RPMI8226 (cell line): ENCODE data around the gene KRT80.

Experiments
- DNase-seq: peaks from one replicate; pipeline ENCODE4 v3.0.0-alpha.2; 2015

Gene KRT80

DNA sequence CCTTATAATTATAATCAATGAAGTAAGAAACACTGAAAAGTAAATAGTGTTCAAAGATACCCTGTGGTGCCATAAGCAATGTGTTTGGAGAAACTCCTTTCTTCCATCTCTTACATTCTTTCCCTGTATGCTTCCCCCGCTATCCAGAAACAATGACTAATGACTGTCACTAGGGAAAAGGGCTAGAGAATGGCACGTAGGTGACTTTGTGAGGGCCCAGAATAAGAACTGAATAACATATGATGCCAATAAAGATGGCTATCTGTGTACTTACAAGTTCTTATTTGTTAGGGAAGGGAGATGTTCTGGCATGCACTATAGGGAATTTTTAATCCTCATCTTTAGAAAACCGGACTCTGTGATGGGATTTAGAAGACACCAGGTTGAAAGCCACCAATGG, 36.6 kb upstream of the KRT80 start:
- DNase-seq: no peak

DNA sequence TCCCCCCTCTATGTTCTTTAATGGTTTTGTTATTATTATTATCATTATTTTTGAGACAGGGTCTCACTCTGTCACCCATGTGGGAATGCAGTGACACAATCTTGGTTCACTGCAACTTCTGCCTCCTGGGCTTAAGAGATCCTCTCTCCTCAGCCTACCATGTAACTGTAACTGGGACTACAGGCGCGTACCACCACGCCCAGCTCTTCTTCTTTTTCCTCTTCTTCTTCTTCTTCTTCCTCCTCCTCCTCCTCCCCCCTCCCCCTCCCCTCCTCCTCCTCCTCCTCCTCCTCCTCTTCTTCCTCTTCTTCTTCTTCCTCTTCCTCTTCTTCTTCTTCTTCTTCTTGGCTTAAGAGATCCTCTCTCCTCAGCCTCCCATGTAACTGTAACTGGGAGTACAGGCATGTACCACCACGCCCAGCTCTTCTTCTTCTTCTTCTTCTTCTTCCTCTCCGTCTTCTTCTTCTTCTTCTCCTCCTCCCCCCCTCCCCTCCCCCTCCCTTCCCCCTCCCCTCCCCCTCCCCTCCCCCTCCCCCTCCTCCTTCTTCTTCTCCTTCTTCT, 35.9 kb upstream of the KRT80 start:
- no peak for DNase-seq

DNA sequence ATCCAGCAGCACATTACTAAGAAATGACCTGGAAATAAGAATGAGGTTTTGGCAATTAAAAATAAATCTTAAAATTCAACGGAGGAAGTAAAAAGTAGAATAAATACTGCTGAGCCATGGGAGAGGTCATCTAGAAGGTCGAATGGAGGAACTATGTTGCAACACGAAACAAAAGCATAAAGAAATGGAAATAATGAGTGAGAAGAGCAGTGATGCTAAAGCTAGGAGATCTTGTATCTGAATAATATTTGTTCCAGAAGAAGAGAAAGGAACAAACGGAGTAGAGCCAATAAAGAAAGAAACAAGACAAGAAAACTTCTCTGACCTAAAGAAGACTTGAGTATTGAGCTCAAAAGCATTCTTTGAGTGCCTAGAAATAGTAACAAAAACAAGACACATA, 34.6 kb upstream of the KRT80 start:
- no peak for DNase-seq

DNA sequence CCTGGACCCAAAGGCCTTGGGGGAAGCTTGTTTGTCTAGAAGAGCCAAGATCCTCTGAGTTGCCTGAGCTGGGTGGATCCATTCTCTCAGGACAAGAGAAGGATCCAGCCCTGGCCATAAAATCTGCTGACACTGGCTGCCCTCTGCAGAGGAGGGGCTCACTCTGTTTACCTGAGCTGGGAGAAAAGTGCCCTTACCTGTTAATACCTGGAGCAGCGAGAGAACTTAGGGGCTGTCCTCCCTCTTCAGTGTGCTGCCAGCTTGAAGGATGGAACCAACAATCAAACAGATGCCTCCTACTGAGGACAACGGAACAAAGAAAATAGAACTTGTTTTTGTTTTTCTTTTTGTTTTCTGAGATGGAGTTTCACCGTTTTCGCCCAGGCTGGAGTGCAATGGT, 33.9 kb upstream of the KRT80 start:
- no peak for DNase-seq

DNA sequence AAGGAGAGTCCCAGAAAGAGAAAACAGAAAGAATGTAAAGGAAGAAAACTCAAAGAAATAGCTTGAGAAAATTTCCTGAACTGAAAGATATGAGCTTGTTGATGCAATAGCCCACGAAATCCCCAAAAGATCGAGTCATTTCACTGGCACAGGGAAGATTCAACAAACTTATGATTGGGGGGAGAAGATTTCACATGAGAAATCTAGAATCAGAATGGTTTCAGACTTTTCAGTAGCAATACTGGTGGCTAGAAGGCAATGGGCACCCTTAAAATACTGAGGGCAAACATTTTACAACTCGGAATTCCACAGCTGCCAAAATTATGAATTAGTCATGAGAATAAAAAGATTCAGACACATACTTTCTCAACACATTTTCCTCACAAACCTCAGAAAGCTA, 32.3 kb upstream of the KRT80 start:
- DNase-seq: no peak

DNA sequence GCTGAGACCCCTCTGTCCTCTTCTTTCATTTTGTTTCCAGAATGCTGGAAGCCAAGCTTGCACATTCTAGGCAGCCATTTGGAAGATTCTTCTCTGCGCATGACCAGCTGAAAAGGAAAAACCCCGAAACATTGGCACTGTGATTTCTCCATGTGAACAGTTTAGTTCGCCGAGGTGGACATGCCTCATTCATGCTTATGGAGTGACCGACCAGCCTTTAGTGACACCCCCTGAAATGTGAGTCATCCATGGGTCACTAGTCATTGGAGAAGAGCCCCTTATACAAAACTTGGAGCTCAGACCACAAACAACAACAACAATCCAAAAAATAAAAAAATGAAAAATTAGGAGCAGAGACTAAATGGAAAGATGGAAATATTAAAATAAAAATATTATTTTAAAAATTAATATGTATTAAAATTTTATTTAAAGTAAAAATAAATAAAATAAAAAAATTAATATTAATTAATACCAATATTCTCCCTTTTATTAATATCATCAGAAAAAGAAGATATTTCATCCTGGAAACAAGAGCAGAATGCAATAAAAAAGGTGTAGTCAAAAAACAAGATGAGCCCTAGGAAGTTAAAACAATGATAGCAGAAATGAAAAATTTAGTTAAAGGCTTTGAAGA, 31.7 kb upstream of the KRT80 start:
- DNase-seq: no peak

DNA sequence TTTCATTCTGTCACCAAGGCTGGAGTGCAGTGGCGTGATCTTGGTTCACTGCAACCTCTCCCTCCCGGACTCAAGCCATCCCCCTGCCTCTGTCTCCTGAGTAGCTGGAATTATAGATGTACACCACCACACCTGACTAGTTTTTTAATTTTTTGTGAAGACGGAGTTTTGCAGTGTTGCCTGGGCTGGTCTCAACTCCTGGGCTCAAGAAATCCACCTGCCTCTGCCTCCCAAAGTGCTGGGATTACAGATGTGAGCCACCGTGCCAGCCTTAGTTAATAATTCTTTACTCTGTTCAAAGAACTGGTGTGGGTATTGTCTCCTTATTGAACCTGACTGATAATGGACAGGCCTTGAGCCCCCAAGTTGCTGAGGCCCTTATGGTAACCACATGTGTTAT, 30.9 kb upstream of the KRT80 start:
- no peak for DNase-seq

DNA sequence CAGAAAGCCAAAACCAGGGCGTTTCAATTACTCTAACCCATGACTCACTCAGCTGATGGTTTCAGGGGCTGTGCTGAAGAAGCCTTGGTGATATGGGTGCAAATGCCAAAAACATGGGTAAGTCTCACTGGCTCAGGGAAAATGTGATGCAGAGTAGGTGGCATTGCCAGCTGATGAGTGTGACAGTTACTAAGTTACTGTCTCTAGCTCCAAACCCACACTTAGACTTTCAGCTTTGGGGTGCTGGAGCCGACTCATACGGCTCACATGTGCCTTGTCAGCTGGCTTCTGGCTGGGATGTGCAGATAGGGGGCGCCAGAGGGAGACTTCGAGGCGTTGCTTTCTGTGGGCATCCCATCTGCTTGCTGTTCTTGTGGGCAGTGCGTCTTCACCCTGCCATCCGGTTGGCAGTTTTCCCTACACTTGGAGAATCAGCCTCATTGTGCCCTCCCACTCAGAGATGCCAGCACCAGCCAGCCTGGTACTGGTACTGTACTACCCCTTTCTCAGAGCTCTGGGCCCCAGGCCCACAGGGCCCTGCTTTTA, 30.2 kb upstream of the KRT80 start:
- peak; percentile 95 for DNase-seq

DNA sequence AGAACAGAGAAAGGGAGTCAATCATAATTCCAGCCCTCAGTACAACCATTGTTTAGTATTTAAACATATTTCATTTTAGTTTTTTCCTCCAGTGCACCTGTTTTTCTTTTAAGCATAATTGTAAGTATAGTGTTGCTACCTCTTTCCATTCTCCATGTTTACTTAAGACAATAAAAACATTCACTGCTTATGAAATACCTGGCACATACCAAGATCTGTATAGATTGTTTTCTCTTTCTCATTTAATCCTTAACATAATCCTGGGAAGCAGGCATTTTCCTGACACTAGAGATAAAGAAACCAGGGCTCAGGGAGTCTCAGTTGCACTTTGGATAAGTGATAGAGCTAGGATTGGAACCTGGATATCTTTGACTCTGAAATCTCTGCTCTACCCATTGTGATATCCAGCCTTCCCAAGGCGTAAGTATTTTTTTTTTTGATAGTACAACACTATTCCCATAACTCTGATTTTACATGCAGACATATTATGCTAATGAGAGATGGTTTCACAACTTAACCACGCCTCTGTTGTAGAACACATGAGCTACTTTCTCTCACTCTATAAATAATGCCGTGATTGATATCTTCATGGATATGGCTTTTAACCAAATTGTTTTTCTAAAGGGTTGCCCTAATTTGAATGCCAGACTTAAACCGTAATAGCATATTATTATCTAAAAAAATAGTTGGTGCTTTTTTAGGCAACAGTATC, 29.4 kb upstream of the KRT80 start:
- DNase-seq: no peak

DNA sequence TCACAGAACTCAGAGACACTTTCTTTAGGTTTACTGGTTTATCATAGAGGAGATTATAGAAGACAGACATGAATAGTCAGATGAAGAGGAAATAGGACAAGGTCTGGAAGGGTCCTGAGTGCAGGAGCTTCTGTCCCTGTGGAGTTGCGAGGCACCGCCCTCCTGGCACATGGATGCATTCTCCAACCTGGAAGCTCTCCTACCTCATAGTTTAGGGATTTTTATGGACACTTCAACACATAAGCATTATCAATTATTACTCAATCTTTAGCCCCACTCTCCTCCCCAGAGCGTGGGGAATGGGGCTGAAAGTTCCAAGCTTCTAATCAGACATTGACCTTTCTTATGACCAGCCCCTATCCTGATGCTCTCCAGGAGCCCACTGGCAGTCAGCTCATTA, 28.7 kb upstream of the KRT80 start:
- no peak for DNase-seq

DNA sequence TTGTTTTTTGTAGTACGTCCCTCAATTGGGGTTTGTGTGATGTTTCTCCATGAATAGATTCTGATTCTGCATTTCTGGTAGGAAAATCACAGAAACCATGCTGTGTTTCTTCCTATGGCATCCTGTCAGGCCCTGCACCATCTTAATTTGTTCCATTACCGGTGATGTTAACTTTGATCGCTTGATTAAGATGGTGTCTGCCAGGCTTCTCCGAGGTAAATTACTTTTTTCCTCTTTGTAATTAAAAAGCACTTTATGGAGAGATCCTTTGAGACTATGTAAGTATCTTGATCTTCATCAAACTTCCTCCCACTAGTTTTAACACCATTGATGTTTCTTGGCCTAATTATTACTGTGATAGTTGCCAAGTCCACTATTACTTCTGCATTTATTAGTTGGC, 26.2 kb upstream of the KRT80 start:
- DNase-seq: no peak

DNA sequence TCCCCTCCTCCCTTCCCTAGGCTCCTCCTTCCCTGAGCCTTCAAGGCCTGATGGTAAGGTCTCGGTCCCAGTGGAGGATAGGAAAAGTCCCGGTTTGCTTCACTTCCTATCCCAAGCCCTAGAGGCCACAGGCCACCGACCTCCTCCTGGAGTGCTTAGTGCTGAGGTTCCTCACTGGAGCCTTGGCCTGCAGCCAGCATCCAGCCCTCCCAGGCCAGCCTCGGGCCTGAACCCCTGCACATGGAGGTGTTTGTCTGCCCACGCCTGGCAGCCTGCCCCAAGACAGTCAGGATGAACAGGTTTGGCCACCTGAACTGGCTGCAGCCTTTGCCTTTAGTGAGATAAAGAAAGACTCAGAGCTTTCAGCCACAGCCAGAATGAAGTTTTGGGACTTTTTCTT, 25.4 kb upstream of the KRT80 start:
- DNase-seq: peak; percentile 91

DNA sequence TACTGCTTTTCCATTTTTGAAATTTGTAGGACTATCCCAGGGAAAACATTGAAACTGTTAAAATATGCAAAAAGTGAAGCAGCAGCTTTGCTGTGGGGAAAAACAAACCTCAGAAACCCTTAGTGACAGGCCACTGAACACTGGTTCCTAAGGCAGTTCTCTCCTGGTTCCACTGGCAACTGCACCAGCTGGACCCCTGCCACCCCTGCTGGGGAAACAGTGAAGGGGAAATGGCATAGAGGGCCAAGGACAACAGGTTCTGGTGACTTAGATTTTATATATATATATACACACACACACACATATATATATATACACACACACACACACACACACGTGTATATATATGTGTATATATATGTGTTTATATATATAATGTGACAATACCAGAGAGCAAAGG, 25.0 kb upstream of the KRT80 start:
- DNase-seq: peak; percentile 58

DNA sequence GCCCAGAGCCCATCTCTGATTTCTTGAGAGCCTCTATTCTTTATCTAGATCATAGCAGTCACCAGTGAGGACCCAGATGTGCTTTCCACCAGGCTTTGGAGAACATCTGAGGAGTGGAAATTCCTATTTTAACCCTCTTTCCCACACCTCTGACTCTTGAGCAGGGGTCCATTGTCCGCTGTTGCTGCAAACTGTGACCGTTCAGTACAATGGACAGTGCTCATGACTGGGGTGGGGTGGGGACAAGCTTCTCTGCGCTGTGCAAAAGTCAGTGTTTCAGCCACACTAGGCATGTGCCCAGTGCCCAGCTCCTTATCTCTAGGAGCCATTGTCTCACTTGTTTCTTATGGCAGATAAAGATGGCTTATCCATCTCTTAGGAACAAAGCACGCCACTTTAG, 24.3 kb upstream of the KRT80 start:
- DNase-seq: no peak

DNA sequence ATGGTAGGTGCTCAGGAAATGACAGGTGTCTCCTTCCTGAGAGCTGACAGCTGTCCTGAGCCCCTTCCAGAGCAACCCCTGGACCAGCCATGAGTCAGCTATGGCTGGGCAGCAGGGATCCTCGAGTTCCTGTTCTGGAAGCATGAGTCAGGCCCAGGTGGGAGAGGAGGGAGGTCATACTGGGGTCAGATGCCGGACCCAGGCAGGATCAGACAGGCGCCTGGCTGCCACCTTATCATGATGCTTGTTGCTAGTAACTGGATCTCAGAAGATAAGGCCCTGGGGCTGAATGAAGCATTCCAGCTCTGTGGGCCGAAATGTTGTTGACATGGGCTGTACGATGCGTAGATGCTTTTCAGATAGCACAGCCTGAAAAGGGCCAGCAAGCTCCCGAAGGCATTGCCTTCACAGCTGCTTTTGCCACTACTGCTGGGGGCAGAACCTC, 23.8 kb upstream of the KRT80 start:
- peak; percentile 83 for DNase-seq

DNA sequence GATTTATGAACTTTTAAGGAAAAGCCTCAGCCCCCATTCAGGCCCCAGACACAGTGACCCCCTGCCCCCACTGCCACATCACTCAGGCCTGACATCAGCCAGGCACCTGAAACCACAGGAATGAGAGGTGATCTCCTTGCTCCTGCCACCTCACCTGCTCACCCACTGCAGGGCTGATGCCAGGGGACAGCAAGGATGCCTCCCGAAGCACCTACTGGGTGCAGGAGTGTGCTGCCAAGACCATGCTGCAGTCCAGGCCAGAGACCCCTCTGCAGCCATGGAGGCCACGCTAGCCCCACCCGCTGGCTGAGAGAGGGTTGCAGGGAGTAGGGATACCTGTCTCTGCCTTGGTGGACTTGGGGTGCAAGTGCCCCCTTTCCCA, 22.6 kb upstream of the KRT80 start:
- no peak for DNase-seq

DNA sequence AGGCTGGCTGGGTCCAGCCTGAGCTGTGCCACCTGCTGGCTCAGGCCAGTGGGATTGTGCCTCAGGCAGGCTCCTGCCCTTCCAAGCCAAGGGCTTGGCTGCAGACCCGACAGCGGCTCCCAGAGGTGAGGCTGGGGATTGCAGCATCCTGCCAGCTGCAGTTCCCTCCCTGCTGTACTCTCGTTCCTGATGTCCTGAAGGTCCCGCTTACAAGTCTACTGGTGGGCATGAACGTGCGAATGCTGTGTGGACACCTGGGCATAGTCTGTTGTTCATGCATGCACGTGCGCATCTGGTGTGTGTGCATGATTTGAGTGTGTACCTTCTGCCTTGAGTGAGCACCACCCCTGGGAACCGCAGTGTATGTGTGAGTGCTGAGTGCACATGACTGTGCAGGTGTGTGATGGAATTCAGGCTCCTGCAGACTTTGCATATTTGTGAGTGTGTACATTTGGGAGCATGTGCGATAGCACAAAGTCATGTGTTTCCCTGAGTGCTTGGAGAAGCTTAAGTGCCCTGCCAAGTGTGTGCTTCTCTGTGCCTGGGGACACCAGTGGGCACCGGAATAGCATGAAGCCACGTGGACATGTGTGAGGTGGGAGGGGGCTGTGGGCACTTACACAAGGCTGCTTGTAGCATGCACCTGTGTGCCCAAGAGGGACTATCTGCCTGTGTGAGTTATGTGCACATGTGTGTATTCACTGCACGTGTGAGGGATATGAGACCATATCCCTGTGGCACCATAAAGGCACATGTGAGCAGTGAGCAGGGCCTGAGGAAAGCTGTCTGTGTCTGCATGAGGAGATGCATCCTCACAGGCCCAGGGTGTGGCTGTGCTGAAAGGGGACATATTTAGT, 22.0 kb upstream of the KRT80 start:
- DNase-seq: peak; percentile 95

DNA sequence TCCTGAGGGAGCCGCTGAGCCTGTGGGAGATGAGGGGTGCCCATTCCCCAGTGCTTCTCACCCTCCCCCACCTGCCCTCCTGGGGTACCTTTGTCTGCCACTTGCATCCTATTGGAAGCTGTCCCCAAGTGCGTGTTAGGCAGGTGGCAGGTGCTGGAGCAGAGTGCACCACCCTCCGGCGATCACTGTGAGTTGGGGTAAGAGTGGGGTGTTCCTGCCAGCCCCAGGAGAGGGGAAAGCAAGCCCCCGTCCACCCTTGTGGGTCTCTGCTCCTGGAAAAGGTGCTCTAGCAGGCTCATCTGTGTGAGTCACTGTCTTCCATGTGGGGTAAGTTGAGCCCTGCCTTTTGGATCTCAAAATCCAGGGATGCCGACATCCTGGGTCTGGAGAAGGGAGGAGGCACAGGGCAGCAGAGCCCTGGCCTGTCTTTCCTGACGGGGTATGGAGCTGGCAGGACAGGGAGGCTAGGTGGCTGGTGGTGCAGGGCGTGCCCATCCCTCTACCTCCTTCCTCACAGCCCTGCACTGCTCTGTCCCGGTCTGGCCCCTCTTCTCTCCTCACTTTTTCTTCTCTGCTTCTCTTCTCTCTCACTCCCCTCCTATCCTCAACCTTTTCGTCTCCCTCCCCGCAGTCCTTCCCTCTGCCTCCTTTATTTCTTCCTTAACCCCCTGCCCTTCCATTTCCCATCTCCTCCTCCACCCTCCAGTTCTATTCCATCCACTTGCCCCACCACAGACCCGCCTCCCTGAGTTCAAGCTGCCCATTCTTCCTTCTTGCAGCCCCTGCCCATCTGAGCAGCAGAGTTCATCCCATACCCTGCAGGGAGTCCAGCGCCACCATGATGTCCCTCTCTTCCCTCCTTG, 21.1 kb upstream of the KRT80 start:
- DNase-seq: no peak

DNA sequence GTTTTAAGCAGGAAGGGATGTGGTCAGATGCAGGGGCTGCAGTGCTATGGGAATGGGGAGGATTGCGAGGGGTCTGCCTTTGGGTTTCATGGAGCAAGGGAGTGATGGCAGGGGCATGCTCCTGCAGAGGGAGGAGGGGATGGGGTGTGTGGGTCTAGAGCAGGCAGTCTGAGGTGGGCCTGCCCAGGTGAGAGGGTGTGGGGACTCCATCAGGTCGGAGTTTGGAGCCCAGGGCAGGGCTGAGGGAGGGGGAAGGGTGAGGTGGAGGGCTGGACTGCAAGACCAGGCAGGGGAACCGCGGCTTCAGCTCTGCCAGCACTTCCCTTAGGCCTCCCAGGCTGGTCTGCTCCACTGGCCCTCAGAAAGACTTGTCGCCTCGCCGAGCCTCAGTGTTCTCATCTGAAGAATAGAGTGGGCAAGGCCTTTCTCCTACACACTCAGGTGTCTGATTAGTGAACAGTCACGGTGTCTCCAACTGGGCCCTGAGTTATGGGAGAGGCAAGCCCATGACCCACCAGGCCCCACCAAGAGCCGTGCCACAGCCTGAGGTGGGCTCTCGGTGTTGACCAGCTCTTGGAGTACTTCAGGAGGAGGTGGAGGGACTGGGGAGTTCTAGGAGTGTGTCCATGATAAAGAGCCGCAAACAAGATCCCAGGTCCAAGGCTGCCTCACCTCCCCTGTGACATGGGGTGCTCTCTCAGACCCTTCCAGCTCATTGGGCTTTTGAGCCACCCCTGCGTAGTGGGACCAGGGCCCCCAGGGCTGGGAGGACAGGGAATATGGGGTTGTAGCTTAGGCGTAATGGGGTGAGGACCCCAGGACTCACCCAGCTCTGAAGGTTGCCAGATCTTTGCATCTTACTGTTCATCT, 20.1 kb upstream of the KRT80 start:
- no peak for DNase-seq

DNA sequence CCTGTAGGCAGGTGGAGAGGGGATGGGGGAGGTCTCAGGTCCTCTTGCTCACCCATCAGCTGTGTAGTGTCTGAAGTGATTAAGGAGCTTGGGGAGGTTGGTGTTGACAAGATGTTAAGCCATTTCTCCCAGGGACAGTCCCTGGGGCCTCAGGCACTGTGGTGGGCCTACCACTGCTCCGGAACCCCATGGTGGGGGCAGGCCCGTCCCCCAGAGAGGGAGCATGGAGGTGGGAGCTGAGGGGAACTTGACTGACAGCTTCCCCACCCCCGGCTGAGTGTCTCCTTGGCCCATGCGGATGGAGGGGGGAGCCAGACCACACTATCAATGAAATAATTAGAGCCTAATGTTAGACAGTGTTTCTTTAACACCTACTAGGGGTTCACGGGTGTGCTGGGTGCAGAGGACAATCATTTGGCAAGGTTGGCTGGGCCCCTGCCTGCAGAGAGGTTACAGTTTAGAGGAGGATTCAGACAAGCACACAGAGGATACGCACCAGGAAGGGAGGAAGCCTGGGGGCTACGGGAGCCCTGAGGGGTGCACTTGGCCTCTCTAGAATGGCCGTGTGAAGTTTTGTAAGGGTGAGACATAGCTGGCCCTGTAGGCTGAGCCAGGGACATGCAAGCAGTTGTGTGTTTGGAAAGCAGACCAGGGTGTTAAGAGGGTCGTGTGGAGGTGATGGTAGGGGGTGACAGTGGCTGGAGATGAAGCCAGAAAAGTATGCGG, 19.3 kb upstream of the KRT80 start:
- no peak for DNase-seq
